ENCODE results near the gene FAM170B.

FAM170B gene

GRCh38 chr10:49152037-49152436, 18.2 kb upstream of the FAM170B start:
- DNase-seq (ENCODE audit: low spot score), result no peak

GRCh38 chr10:49151481-49151880, 17.7 kb upstream of the FAM170B start:
- DNase-seq (ENCODE audit: low spot score), result no peak

- DNase-seq (ENCODE audit: low spot score), result no peak
Measured at GRCh38 chr10:49151025-49151445, 17.2 kb upstream of the FAM170B start.

GRCh38 chr10:49150426-49150825, 16.6 kb upstream of the FAM170B start:
- no peak for DNase-seq (ENCODE audit: low spot score)

GRCh38 chr10:49149881-49150280, 16.1 kb upstream of the FAM170B start:
- no peak for DNase-seq (ENCODE audit: low spot score)

- DNase-seq (ENCODE audit: low spot score), result no peak
Measured at GRCh38 chr10:49144058-49144720, 10.4 kb upstream of the FAM170B start.

- DNase-seq (ENCODE audit: low spot score), result peak; percentile 4
Measured at GRCh38 chr10:49143249-49143648, 9.4 kb upstream of the FAM170B start.

- DNase-seq (ENCODE audit: low spot score), result peak; percentile 8
Measured at GRCh38 chr10:49141541-49142332, 7.9 kb upstream of the FAM170B start.

GRCh38 chr10:49140304-49141177, 6.7 kb upstream of the FAM170B start:
- DNase-seq (ENCODE audit: low spot score), result peak; percentile 32

- DNase-seq (ENCODE audit: low spot score), result peak; percentile 34
Measured at GRCh38 chr10:49139846-49140195, 6.0 kb upstream of the FAM170B start.

GRCh38 chr10:49139028-49139845, 5.4 kb upstream of the FAM170B start:
- peak; percentile 23 for DNase-seq (ENCODE audit: low spot score)

- DNase-seq (ENCODE audit: low spot score), result peak; percentile 40
Measured at GRCh38 chr10:49138361-49138891, 4.6 kb upstream of the FAM170B start.

- DNase-seq (ENCODE audit: low spot score), result no peak
Measured at GRCh38 chr10:49136525-49136924, 2.7 kb upstream of the FAM170B start.

GRCh38 chr10:49135575-49136313, 1.9 kb upstream of the FAM170B start:
- DNase-seq (ENCODE audit: low spot score), result peak; percentile 7

- DNase-seq (ENCODE audit: low spot score), result no peak
Measured at GRCh38 chr10:49134327-49134726, 506 bp upstream of the FAM170B start.

- no peak for DNase-seq (ENCODE audit: low spot score)
Measured at GRCh38 chr10:49132362-49132737, 1.5 kb downstream of the FAM170B start.

- DNase-seq (ENCODE audit: low spot score), result no peak
Measured at GRCh38 chr10:49131507-49132361, 2.1 kb downstream of the FAM170B start.

GRCh38 chr10:49129376-49129775, 4.4 kb downstream of the FAM170B start:
- no peak for DNase-seq (ENCODE audit: low spot score)

GRCh38 chr10:49128854-49129253, 5.0 kb downstream of the FAM170B start:
- no peak for DNase-seq (ENCODE audit: low spot score)
